ENCODE data around the gene RNF121.

RNF121 gene

DNA sequence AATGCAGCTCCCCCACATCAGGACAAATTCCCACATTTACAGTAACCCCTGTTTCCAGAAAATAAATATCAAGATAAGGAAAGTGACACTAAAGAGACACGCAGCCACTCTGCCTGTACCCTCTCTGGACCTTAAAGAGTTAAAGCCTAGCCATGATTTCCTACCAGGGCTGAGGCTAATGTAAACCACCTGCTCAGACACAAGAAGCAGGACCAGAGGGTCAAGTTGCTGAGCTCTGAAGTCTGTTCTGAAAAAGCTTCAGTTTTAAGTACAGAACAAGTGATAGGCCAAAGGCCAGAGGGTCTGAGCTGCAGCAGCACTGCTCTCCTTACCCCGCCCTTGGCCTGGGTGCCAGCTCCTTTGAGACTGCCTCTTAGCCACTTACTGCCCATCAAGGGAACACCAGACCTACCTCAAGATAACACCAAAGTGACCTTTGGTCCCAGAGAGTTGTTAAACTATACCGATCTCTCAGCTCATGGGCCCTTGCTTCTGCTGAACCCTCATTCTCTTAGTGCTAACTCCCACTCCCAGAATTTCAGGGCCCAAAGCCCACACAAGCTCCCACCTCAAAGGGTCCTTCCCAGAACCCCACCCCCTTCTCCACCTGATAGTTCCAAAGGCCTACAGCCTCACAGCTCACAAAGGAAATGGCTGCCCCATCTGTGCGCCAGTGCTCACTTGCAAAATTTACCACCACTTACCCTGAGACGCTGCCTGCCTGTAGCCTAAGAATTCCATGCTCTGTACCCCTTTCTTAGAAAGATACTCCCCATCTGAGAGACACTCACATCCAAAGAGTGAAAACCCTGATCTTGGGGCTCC lies 110.4 kb downstream of the RNF121 start:
- no peak for DNase-seq (ENCODE audit: insufficient read length, low spot score)
- TF ChIP-seq, protein P1, sequence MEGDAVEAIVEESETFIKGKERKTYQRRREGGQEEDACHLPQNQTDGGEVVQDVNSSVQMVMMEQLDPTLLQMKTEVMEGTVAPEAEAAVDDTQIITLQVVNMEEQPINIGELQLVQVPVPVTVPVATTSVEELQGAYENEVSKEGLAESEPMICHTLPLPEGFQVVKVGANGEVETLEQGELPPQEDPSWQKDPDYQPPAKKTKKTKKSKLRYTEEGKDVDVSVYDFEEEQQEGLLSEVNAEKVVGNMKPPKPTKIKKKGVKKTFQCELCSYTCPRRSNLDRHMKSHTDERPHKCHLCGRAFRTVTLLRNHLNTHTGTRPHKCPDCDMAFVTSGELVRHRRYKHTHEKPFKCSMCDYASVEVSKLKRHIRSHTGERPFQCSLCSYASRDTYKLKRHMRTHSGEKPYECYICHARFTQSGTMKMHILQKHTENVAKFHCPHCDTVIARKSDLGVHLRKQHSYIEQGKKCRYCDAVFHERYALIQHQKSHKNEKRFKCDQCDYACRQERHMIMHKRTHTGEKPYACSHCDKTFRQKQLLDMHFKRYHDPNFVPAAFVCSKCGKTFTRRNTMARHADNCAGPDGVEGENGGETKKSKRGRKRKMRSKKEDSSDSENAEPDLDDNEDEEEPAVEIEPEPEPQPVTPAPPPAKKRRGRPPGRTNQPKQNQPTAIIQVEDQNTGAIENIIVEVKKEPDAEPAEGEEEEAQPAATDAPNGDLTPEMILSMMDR (IDR thresholded peaks at IDR 0.05; ENCODE audit: insufficient read depth, missing control alignments) = no peak
- no peak for FAIRE-seq

DNA sequence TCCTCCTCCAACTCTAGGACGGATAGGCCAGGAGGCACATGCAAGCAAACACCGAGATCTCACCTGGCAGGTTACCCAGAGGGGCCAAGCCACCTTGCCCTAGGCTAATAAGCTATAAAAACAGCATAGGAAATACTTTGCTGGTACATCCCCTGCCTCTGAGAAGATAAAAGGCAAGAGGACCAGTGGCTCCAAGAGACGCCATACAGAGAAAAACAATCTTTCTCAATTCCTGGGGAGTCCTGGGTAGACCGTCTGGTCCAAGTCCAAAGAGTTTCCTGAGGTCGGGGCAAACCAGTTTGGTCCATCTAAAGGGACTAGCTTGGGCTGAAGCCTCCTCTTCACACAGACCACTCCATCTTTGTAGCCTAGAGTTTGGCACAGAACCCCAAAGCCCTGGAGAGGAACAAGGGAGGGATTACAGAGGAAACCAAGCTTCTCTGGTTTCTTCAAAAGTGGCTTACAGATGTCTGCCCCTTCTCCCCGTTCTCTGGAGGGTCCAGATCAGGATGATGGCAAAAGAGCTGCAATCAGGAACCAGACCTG lies 111.1 kb downstream of the RNF121 start:
- FAIRE-seq (no peak), DNase-seq (ENCODE audit: insufficient read length, low spot score) (no peak)
- TF ChIP-seq, protein P1 (IDR thresholded peaks at IDR 0.05; ENCODE audit: insufficient read depth, missing control alignments) = no peak

DNA sequence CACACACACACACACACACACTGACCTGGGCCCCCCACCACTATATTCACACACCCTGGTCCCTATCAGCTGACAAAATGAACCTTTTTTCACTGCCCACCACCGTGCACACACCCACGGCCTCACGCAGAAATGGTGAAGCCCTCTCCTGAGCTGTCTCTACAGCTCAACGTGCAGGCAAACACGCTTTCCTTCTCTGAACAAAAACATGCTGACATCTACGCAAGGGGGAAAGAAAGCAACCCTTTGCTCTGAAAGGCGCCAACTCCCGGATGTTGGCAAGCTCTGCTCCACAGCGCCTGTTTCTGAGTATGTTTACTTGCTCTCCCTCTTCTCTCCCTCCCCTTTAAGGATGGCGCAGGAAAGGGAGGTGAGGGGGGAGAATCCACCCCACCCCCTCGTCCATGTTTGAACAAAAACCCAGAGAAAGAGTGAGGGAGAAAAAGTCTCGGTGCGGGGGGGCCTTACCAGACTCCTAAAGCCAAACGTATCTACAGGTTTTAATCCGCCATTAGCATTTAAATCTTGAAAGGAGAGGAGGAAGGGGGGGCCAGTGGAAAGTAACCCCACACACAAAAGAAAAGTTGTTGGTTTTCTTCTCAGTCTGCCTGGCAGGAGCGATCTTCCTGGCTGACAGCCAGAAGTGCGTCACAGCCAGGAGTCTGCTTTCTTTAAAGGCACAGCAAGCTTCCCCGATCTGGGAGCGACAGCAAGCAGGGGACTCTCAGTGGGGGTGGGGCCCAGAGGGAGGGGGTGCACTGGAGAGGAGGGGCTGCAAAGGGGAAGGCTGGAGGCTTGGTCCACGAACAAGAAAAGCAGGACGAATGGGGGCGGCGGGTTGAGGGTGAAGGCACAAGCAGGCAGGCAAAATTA lies 111.9 kb downstream of the RNF121 start:
- no peak for FAIRE-seq
- TF ChIP-seq, protein P1 (IDR thresholded peaks at IDR 0.05; ENCODE audit: insufficient read depth, missing control alignments) = no peak
- DNase-seq (ENCODE audit: insufficient read length, low spot score) = no peak

DNA sequence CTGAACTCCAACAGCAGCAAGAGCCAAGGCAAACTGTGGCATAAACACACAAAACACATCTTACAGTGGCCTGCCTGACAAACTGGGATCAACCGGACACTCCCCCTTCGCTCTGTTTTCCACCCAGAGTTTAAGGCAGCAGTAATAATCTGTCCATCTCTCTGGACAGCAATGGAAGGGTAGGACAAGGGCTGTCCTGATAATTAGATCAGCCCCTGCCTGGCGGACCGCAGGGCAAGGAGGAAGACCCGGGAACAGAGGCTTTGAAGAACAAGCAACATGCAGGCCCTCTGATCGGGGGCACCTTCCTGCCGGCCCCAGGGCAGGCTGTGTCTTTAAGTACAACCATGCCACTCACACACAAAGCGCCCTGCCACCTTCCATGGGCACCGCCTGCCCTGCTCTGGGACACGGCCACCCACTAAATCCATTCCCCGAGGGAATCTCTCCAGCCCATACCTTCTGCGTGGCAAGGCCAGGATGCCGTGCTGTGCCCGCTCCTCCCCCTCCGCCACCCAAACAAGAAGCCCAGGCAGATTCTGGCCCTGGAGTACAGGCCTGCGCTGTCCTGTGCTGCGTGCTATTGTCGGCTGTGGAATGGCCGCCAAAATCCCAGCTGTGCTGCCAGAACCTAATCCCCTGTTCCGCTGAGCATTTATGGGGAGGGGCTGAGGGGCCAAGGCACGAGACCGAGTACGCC lies 112.7 kb downstream of the RNF121 start:
- no peak for DNase-seq (ENCODE audit: insufficient read length, low spot score)
- no peak for FAIRE-seq
- TF ChIP-seq, protein P1 (IDR thresholded peaks at IDR 0.05; ENCODE audit: insufficient read depth, missing control alignments) = no peak

DNA sequence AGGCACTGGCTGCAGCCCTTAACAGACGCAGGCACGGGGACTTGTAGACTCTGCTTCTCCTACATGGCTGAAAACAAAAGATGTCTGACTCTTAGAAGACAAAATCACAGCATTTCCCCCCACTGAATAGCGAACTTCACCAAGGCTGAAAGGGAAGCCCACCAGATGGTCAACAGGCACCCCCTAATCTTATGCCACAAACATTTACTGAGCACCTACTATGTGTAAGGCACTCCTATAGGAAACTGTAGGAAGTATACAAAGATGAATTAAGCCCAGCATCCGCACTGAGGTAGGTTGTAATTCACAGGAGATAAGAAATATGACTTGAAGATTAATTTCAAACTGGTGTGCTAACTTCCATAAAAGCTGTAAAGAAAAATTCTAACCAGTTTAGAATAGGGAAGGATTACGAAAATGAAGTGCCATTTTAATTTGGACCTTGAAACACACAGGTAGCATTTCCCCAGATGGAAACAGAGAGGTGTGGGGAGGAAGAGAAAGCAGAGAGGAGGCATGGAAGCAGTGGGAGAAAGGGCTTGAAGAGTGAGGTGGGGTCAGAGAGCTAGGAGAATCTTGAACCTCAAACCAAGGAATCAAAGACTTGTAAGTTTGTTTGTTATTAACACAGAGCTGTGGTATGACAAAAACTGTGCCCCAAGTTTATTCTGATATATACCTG lies 113.4 kb downstream of the RNF121 start:
- no peak for FAIRE-seq
- no peak for DNase-seq (ENCODE audit: insufficient read length, low spot score)
- TF ChIP-seq, protein P1 (IDR thresholded peaks at IDR 0.05; ENCODE audit: insufficient read depth, missing control alignments) = no peak

DNA sequence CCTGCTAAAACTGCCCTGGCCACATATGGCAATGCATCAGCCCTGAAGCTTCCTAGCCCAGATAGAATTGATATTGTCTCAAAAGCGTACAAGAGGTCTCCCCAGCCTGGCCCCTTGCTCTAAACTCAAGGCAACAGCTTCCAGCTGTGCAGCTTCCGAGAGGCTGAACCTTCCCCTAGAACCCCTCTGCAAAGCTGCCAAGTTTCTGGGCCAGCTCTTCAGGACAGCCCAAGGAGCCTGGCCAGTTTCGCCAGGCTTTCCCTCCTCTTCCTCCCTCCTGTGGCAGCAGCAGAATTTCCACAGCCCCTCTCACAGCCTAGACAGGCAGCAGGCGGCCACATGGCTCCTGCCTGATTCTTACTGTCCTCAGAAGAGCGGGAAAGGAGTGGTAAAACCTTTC lies 117.0 kb downstream of the RNF121 start:
- FAIRE-seq (no peak), DNase-seq (ENCODE audit: insufficient read length, low spot score) (no peak)
- TF ChIP-seq, protein P1 (IDR thresholded peaks at IDR 0.05; ENCODE audit: insufficient read depth, missing control alignments) = no peak
